Tibial artery (tissue), 4 donors: ENCODE data around the gene ICE1.

ENCODE experiments used
- DNase-seq, 2 donors: peaks; one replicate each; pipeline ENCODE4 v3.0.0-alpha.2; 2019
- H3K27ac ChIP-seq, 2 donors: fragments of 200-600 bp; sonication (generic) in 1 of 2; 1 replicate in 1 of 2; 2 replicates in 1 of 2; pipeline ENCODE4 v1.5.1; 2018 to 2019; ENCODE audit warnings: mild to moderate bottlenecking in 1 of 2
- H3K27me3 ChIP-seq, 2 donors: fragments of 200-600 bp; sonication (generic) in 1 of 2; one replicate each; pipeline versions ENCODE4 v1.5.1 to v1.6.0; 2016 to 2019
- H3K36me3 ChIP-seq, 3 donors: fragments of 200-600 bp; sonication (generic) in 2 of 3; one replicate each; pipeline ENCODE4 v1.5.1; 2016 to 2019; ENCODE audit warnings: mild to moderate bottlenecking in 2 of 3
- H3K4me1 ChIP-seq, 4 donors: fragments of 200-600 bp; sonication (generic) in 2 of 4; 1 replicate in 3 of 4; 2 replicates in 1 of 4; pipeline ENCODE4 v1.5.1; 2016 to 2019
- H3K4me3 ChIP-seq, 2 donors: fragments of 200-600 bp; sonication (generic) in 1 of 2; 1 replicate in 1 of 2; 2 replicates in 1 of 2; pipeline ENCODE4 v1.5.1; 2018 to 2019; ENCODE audit warnings: mild to moderate bottlenecking in 2 of 2
- H3K9me3 ChIP-seq, 3 donors: fragments of 200-600 bp; sonication (generic) in 1 of 3; one replicate each; pipeline ENCODE4 v1.5.1; 2016 to 2019
- CTCF ChIP-seq, 2 experiments: fragments of 200-600 bp in 1 of 2; fragments of 450-650 bp in 1 of 2; IDR thresholded peaks; one replicate each; pipeline ENCODE4 v1.5.1; 2017 to 2019; ENCODE audit warnings: antibody characterized with exemption in 2 of 2, mild to moderate bottlenecking in 1 of 2, moderate library complexity in 1 of 2
- intact Hi-C: fragments of 100-400 bp; cut with DNase I; formaldehyde crosslinking; loops from one replicate; pipeline ENCODE4 v1.15.0; 2023; ENCODE audit warnings: low total_unique reads

ICE1 gene

DNA sequence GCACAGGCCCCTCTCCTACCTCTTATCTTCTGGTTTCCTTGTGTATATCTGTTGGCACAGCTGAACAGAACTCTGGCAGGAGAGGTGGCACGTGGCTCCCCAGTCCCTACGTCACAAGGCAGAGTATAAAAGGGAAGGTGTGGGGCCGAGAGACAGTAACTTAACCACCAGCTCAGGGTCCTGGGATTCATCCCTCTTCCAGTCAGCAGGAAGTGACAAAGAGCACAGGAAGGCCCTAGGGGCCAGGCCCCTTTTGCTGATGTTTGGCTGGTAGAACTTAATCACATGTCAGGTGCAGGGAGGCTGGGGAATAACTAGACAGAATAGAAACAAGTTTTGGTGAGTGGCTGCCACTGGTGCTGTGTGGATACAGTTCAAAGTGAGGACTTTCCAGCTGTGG is 4.5 kb upstream of the ICE1 start:
- Histone ChIP-seq H3K27ac (no peak overlapping the region), H3K27me3 (no peaks in the 10 kb centered on the region), H3K9me3 (no peaks in the 10 kb centered on the region), H3K4me1 (peaks cover 0 to 14% (median 5%) of the 10 kb centered on the region in 4 donors), H3K4me3 (no peak overlapping the region), H3K36me3 (no peaks in the 10 kb centered on the region)
- no peak for DNase-seq
- intact Hi-C loops = loop anchor here (10.0 kb wide), 1 partner anchor 533 kb away; no protein-coding TSS in a partner anchor
- TF ChIP-seq CTCF (IDR thresholded peaks at IDR 0.05) = no peak

DNA sequence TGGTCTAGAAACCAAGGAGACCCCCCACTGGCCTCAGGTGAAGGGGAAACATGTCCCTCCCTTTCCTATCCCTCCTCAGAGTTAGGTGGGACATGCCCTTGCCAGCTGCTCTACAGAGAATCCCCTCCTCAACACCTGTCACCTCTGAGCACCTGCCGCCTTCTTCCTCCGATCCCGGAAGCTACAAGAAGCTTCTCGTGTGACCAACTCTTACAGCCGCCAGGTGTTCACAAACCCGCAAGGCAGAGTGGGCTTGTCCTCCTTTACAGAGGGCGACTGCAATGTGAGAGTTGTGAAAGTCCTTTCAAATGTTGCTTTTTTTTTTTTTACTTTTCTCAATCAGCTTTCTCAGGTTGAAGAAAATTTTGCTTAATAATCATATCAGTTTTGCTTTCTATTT is 3.7 kb upstream of the ICE1 start:
- no peak for DNase-seq
- H3K4me3 ChIP-seq = no peak overlapping the region
- H3K9me3 ChIP-seq = no peaks in the 10 kb centered on the region
- intact Hi-C loops = loop anchor here (10.0 kb wide), 1 partner anchor 534 kb away; no protein-coding TSS in a partner anchor
- H3K36me3 ChIP-seq = no peaks in the 10 kb centered on the region
- no peak overlapping the region for H3K27ac ChIP-seq
- H3K4me1 ChIP-seq = peaks cover 0 to 21% (median 11%) of the 10 kb centered on the region in 4 donors
- H3K27me3 ChIP-seq = no peaks in the 10 kb centered on the region
- TF ChIP-seq CTCF (IDR thresholded peaks at IDR 0.05) = no peak

DNA sequence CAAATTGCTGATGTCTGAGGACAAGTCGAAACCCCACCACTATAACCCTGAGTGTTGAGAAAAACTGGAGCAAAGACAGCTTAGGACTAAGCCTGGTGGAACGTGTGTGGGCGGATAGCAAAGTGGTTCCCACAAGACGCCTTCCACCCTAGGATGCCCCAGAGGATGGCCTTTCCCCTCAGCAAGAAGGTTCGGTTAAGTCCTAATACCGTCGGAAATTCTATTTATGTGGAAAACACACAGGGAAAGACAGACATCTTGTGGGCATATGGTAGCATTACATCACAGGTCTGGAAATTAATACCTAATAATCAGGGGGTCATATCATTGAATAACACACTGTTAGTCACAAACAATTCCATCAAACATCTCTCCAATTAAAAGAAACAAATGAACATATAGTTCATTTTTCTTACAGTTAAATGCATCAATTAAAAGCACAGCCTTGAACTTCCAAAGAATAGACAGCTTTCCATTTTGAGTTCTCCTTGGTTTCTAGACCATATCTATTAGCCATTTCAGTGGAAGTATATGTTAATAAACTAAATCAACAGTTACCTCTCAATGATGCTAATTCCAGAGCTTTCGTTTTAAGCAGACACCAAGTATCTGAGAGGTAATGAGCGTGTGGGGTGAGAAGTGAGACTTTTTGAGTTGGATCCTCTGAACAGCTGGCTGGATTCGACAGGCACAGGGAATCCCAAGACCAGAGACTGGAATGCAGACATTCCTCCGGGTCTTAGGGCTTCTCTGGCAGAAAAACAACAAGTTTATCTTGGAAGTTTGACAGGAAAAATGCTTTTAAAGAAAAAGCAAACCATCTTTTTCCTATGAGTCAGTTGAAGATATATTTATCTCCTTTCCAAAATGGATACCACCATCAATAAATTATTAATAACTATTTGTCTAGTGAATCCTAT is 2.9 kb upstream of the ICE1 start:
- no peak overlapping the region for H3K4me3 ChIP-seq
- no peaks in the 10 kb centered on the region for H3K36me3 ChIP-seq
- peaks cover 0 to 29% (median 19%) of the 10 kb centered on the region in 4 donors for H3K4me1 ChIP-seq
- H3K9me3 ChIP-seq = no peaks in the 10 kb centered on the region
- intact Hi-C loops = loop anchor here (10.0 kb wide), 1 partner anchor 535 kb away; no protein-coding TSS in a partner anchor
- peak; percentile 77 to 79 for TF ChIP-seq CTCF (IDR thresholded peaks at IDR 0.05)
- DNase-seq = no peak
- H3K27me3 ChIP-seq = no peaks in the 10 kb centered on the region
- H3K27ac ChIP-seq = no peak overlapping the region

DNA sequence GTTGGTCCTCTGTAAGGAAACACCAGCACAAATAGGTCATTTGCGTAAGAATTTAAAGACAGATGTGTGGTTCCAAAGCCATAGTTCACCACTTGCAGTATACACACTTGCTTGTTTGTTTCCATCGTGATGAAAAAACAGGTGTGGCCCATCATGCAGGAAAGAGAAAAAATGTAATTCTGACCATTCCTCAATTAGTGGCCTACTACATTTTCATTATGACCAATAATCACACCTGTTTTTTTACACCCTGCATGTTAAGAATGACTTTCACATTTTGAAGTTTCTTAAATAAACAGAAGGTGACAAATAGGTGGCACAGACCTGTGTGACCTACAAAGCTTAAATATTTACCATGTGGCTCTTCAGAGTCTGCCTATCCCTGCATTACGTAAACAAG is 2.2 kb upstream of the ICE1 start:
- DNase-seq = no peak
- no peak overlapping the region for H3K4me3 ChIP-seq
- H3K9me3 ChIP-seq = no peaks in the 10 kb centered on the region
- H3K27ac ChIP-seq = no peak overlapping the region
- H3K27me3 ChIP-seq = no peaks in the 10 kb centered on the region
- no peaks in the 10 kb centered on the region for H3K36me3 ChIP-seq
- TF ChIP-seq CTCF (IDR thresholded peaks at IDR 0.05) = no peak
- intact Hi-C loops = no loop called here
- peaks cover 0 to 36% (median 24%) of the 10 kb centered on the region in 4 donors for H3K4me1 ChIP-seq

DNA sequence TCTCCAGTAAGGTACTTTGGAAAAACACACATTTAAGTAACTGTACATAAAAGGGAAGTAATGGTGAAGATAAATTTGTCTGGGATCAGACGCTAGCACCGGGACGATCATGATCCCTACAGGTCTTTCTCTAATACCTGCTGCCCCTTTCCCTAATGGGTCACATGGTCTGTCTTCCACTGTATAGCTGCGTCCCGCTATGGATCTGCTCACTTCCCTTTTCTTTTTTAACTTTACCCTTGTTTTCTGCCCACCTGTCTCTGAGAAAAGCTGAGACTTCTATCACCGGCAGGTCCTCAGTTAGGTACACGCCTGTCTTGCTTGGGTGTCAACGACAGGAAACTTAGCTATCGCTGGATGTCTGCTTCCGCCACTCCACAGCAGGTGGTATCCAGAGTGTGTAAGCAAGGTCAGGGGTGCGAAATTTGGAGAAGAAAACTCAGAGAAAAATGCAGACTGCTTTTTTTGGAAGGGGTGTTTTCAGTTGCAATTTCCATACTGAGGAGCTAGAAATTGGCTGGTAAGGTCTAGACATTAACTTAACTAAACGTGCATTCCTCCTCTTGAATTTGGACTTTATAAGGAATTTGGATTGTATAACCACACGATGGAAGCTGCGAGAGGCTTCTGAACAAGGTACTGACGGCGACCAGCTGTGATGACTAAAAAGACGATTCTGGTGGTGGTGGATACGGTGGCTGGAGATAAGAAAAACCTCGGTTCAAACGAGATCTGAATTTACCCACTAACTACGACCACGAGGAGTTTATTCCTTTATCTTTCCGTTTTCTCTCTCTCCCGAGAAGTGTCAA is 1.1 kb upstream of the ICE1 start:
- intact Hi-C loops = no loop called here
- DNase-seq = no peak
- no peaks in the 10 kb centered on the region for H3K27me3 ChIP-seq
- no peak for TF ChIP-seq CTCF (IDR thresholded peaks at IDR 0.05)
- H3K4me3 ChIP-seq = peak overlapping the region; percentile 75 to 98
- H3K27ac ChIP-seq = peak overlapping the region; percentile 83 to 91
- H3K4me1 ChIP-seq = peaks cover 0 to 47% (median 29%) of the 10 kb centered on the region in 4 donors
- H3K9me3 ChIP-seq = no peaks in the 10 kb centered on the region
- H3K36me3 ChIP-seq = no peaks in the 10 kb centered on the region
